ENCODE data around the gene BRINP1.

GRCh38 chr9:119409552-119409951 is 40.3 kb upstream of the BRINP1 start:
- TF ChIP-seq, protein P1, sequence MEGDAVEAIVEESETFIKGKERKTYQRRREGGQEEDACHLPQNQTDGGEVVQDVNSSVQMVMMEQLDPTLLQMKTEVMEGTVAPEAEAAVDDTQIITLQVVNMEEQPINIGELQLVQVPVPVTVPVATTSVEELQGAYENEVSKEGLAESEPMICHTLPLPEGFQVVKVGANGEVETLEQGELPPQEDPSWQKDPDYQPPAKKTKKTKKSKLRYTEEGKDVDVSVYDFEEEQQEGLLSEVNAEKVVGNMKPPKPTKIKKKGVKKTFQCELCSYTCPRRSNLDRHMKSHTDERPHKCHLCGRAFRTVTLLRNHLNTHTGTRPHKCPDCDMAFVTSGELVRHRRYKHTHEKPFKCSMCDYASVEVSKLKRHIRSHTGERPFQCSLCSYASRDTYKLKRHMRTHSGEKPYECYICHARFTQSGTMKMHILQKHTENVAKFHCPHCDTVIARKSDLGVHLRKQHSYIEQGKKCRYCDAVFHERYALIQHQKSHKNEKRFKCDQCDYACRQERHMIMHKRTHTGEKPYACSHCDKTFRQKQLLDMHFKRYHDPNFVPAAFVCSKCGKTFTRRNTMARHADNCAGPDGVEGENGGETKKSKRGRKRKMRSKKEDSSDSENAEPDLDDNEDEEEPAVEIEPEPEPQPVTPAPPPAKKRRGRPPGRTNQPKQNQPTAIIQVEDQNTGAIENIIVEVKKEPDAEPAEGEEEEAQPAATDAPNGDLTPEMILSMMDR (IDR thresholded peaks at IDR 0.05): no peak
- no peak for TF ChIP-seq POLR2A (IDR thresholded peaks at IDR 0.05)

Data from stomach (tissue), 4 donors.